VCaP (cell line): ENCODE data around the gene TMEM33.

ENCODE experiments used
- H3K27ac ChIP-seq: fragments of 450-650 bp; 2 replicates; pipeline ENCODE4 v1.5.1; 2017
- CTCF ChIP-seq: fragments of 450-650 bp; conservative IDR thresholded peaks from 2 replicates; pipeline ENCODE4 v1.5.1; 2017; ENCODE audit warnings: mild to moderate bottlenecking, moderate library complexity

TMEM33 gene

DNA sequence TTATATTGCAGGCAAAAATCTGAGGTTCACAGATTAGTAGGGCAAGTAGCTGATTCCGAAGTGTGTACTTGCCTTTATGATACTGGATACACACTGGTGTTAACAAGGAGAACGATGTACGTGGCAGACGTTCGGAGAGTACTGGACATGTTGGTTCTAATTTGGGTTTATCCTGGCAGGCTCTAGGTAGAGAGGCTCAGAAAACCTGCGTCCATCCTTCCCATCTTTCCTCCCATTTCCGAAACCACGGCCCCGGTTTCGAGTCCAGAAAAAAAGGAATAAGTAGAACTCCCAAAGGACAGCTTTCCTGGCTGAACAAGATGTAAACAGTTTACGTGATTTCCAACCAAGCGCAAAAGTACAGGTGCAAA lies 54.8 kb downstream of the TMEM33 start:
- H3K27ac ChIP-seq = peak overlapping the region; percentile 85

GRCh38 chr4:41990365-41991111 lies 55.3 kb downstream of the TMEM33 start, which contains the start of gene SLC30A9:
Gene SLC30A9, plus strand, starts transcription at chr4:41990530. Its CDS starts 122 bp downstream, at chr4:41990652.
- H3K27ac ChIP-seq = peak within 1 kb of the TSS; percentile 85
- peak; percentile 67 for TF ChIP-seq CTCF

More for the DNA sequence above, 54.8 kb downstream of the TMEM33 start:
- no peak for TF ChIP-seq CTCF

- no peak for TF ChIP-seq CTCF
- no peak overlapping the region; the same call in 1 of the 2 replicates for H3K27ac ChIP-seq
Observed at GRCh38 chr4:41991916-41992767, 56.9 kb downstream of the TMEM33 start.

GRCh38 chr4:41992967-41993857 lies 58.0 kb downstream of the TMEM33 start:
- no peak for TF ChIP-seq CTCF
- no peak overlapping the region for H3K27ac ChIP-seq

- peak; percentile 47 for TF ChIP-seq CTCF
Observed at GRCh38 chr4:41994461-41994985, 59.3 kb downstream of the TMEM33 start.

DNA sequence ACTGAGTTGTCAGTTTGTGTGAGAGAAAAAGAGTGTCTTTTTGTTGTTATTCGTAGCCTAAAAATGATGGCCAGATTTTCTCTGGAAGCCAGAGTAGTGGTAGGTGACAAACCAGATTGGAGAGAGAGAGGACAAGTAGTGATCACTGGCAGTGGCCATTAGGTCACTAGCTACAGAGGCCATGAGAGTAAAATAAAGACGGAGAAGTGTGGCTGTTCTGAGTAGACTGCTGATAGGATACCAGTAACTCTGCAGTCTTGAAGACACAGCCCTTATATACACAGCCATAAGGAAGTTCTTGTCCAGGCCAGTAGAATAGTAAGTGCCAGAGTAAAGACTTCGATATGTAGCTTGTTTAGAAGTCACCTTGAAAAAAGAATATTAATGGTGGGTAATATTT lies 62.8 kb downstream of the TMEM33 start:
- no peak for TF ChIP-seq CTCF
- no peak overlapping the region for H3K27ac ChIP-seq

More at GRCh38 chr4:41994461-41994985, 59.3 kb downstream of the TMEM33 start:
- no peak overlapping the region for H3K27ac ChIP-seq
